PC-9 (cell line): ENCODE measurements around the gene RNF220.

ENCODE experiments used
- CTCF ChIP-seq: fragments of 200-600 bp; sonication (generic); conservative IDR thresholded peaks from 2 replicates; pipeline ENCODE4 v1.6.1; 2017; ENCODE audit warnings: mixed run types, antibody characterized with exemption, mild to moderate bottlenecking, moderate library complexity
- EZH2 ChIP-seq: fragments of 200-600 bp; sonication (generic); IDR thresholded peaks from 2 replicates; pipeline ENCODE4 v1.8.0; 2017; ENCODE audit warnings: antibody characterized with exemption, low read depth

DNA sequence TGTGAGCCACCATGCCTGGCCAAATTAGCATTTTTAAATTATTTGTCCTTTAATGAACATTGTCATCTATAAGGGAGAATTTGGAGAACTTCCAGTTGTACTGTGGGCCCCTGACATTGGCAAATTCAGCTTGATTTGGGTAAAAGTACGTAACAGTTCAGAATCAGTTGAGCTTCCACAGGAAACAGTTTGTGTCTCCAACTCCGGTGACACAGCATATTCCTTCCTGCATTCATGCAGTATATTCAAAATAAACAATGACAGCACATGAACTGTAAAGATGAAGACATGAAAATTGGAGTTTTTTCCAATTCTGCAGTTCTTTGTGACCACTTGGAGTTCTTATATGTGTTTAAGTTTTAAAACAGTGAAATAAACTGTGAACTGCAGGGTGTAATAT is 28.2 kb downstream of the RNF220 start:
- TF ChIP-seq EZH2 (no peak), CTCF (no peak)
